Measurements from ENCODE around the gene BATF3. TPM values are rescaled to one million over a fixed set of nuclear protein-coding genes. Genes with fewer than 3 reads are reported as not detected.
"Not testable (repeated sequence)": the region's sequence is repeated elsewhere in the genome, so short reads cannot be mapped to it uniquely, and the experiment has no call there.

Gene BATF3
- total RNA-seq, 1 donor from 2014 or later: not detected

GRCh38 chr1:212667223-212668139 lies 32.2 kb downstream of the BATF3 start:
- no peak for TF ChIP-seq CTCF (conservative IDR thresholded peaks at IDR 0.05; ENCODE audit: low read depth, low read length)
- no peak overlapping the region for H3K4me3 ChIP-seq (ENCODE audit: low read depth, low read length)
- peak; percentile 84 for DNase-seq (ENCODE audit: low read depth)

- no peak for TF ChIP-seq CTCF (conservative IDR thresholded peaks at IDR 0.05; ENCODE audit: low read depth, low read length)
- no peak for DNase-seq (ENCODE audit: low read depth)
- H3K4me3 ChIP-seq (ENCODE audit: low read depth, low read length): no peak overlapping the region
These were observed 33.4 kb downstream of the BATF3 start for GRCh38 chr1:212666116-212666775.

GRCh38 chr1:212665241-212666115 lies 34.2 kb downstream of the BATF3 start:
- no peak for DNase-seq (ENCODE audit: low read depth)
- TF ChIP-seq CTCF (conservative IDR thresholded peaks at IDR 0.05; ENCODE audit: low read depth, low read length): peak; percentile 86
- H3K4me3 ChIP-seq (ENCODE audit: low read depth, low read length): peak overlapping the region; percentile 69

- TF ChIP-seq CTCF (conservative IDR thresholded peaks at IDR 0.05; ENCODE audit: low read depth, low read length): no peak
- DNase-seq (ENCODE audit: low read depth): no peak
- no peak overlapping the region for H3K4me3 ChIP-seq (ENCODE audit: low read depth, low read length)
These were observed 35.0 kb downstream of the BATF3 start for GRCh38 chr1:212664409-212665199.

GRCh38 chr1:212658250-212658649 lies 41.4 kb downstream of the BATF3 start:
- not testable (repeated sequence) for DNase-seq (ENCODE audit: low read depth); H3K4me3 ChIP-seq (ENCODE audit: low read depth, low read length)

GRCh38 chr1:212656730-212657129 lies 42.9 kb downstream of the BATF3 start:
- no peak for TF ChIP-seq CTCF (conservative IDR thresholded peaks at IDR 0.05; ENCODE audit: low read depth, low read length)
- no peak for DNase-seq (ENCODE audit: low read depth)

More at GRCh38 chr1:212656730-212657129, 42.9 kb downstream of the BATF3 start:
- no peak overlapping the region for H3K4me3 ChIP-seq (ENCODE audit: low read depth, low read length)
